PC-9 (cell line): ENCODE measurements around the gene RNF8. TPM values are rescaled to one million over a fixed set of nuclear protein-coding genes. Genes with fewer than 3 reads are reported as not detected.
A peak's percentile ranks its signal among the peaks of the same experiment; 100 is the strongest.

ENCODE experiments used
- BruUV-seq: library from RNA; stranded (reverse); fragments of 400-500 nt; replicated peaks from 2 replicates; lab custom pipeline; 2021; lab: Mats Ljungman, UMichigan
- CTCF ChIA-PET: fragments of 300-600 bp; sonication (Branson Sonifier 250); formaldehyde crosslinking; loops from one replicate; lab custom pipeline; 2022; ENCODE audit warnings: antibody characterized with exemption; lab: Charles Lee
- POLR2A ChIA-PET: fragments of 300-600 bp; sonication (Branson Sonifier 250); formaldehyde crosslinking; loops from one replicate; lab custom pipeline; 2022; ENCODE audit warnings: antibody characterized with exemption; ENCODE audit not compliant: unreplicated experiment; lab: Charles Lee
- DNase-seq, 2 experiments: peaks; one replicate each; pipeline versions ENCODE4 v3.0.0 to v3.0.0-alpha.2; 2015 to 2022; ENCODE audit warnings: mixed read lengths in 1 of 2
- H2AFZ ChIP-seq: fragments of 200-600 bp; sonication (generic); 2 replicates; pipeline ENCODE4 v1.8.1; 2017; ENCODE audit warnings: antibody characterized with exemption
- H3F3A ChIP-seq: fragments of 200-600 bp; sonication (generic); 2 replicates; pipeline ENCODE4 v1.8.1; 2017; ENCODE audit warnings: antibody characterized with exemption, mild to moderate bottlenecking, low read depth; ENCODE audit not compliant: insufficient read depth
- H3K27ac ChIP-seq: fragments of 200-600 bp; sonication (generic); 2 replicates; pipeline ENCODE4 v1.6.1; 2016; ENCODE audit warnings: mixed run types
- H3K27me3 ChIP-seq: fragments of 200-600 bp; sonication (generic); 2 replicates; pipeline ENCODE4 v1.6.1; 2016; ENCODE audit warnings: low read depth, mixed run types; ENCODE audit not compliant: insufficient read depth
- H3K36me3 ChIP-seq: fragments of 200-600 bp; sonication (generic); 2 replicates; pipeline ENCODE4 v1.6.1; 2016; ENCODE audit warnings: low read depth, mixed run types
- H3K4me1 ChIP-seq: fragments of 200-600 bp; sonication (generic); replicated peaks from 2 replicates; pipeline ENCODE4 v1.6.1; 2016; ENCODE audit warnings: mixed run types; ENCODE audit not compliant: insufficient read depth
- H3K4me2 ChIP-seq: fragments of 200-600 bp; sonication (generic); 2 replicates; pipeline ENCODE4 v1.6.1; 2017; ENCODE audit warnings: mixed run types
- H3K4me3 ChIP-seq: fragments of 200-600 bp; sonication (generic); 2 replicates; pipeline ENCODE4 v1.6.1; 2016; ENCODE audit warnings: mixed run types
- H3K79me2 ChIP-seq: fragments of 200-600 bp; sonication (generic); 2 replicates; pipeline ENCODE4 v1.6.1; 2017; ENCODE audit warnings: low read depth, mixed run types
- H3K9me2 ChIP-seq: fragments of 200-600 bp; sonication (generic); 2 replicates; pipeline ENCODE4 v1.8.1; 2017; ENCODE audit warnings: mild to moderate bottlenecking; ENCODE audit not compliant: insufficient read depth
- H3K9me3 ChIP-seq: fragments of 200-600 bp; sonication (generic); 2 replicates; pipeline ENCODE4 v1.8.1; 2016; ENCODE audit warnings: low read depth; ENCODE audit not compliant: insufficient read depth
- H4K20me1 ChIP-seq: fragments of 200-600 bp; sonication (generic); 2 replicates; pipeline ENCODE4 v1.8.1; 2017; ENCODE audit not compliant: insufficient read depth
- EZH2 ChIP-seq: fragments of 200-600 bp; sonication (generic); IDR thresholded peaks from 2 replicates; pipeline ENCODE4 v1.8.0; 2017; ENCODE audit warnings: antibody characterized with exemption, low read depth
- intact Hi-C: fragments of 100-400 bp; cut with micrococcal nuclease; formaldehyde crosslinking; loops from one replicate; pipeline ENCODE4 v1.10.0; 2022; ENCODE audit not compliant: unreplicated experiment
- total RNA-seq: library from RNA; stranded (reverse); gene quantifications from 2 replicates; pipeline ENCODE4 v1.2.3, GENCODE V29; 2021
- TF ChIP-seq, protein P1 (sequence below): fragments of 200-600 bp; sonication (generic); conservative IDR thresholded peaks from 2 replicates; pipeline ENCODE4 v1.6.1; 2017; ENCODE audit warnings: mixed run types, antibody characterized with exemption, mild to moderate bottlenecking, moderate library complexity

RNF8 gene
- total RNA-seq, 1 experiment from 2014 or later = 17.5 TPM

DNA sequence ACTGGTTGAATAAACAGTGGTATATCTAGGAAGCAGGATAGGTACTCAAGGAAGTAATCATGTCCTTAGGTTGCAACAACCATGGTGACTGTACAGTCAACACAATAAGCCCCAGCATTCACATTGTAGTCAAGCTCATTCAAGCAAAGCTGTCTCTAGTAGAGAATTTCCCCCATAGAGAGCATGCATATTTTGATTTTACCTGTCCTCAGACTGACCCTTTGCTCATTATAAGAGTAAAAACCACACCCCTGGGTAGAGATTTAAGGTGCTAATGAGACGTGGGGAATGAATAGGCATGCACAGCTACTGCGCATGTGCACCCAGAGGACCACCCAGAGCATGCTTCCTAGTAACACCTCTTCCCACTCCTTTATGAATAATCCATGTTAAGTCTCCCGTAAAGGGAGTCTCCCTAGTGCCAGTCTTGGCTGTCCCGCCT is 6.1 kb upstream of the RNF8 start:
- Histone ChIP-seq H3K79me2 (no peaks in the 10 kb centered on the region), H3K9me3 (no peaks in the 10 kb centered on the region), H3K36me3 (no peaks in the 10 kb centered on the region), H4K20me1 (no peaks in the 10 kb centered on the region), H3K4me2 (no peak overlapping the region), H3F3A (no peaks in the 10 kb centered on the region), H3K27me3 (no peaks in the 10 kb centered on the region), H3K27ac (no peak overlapping the region), H3K4me3 (no peak overlapping the region), H3K9me2 (no peaks in the 10 kb centered on the region), H3K4me1 (no peaks in the 10 kb centered on the region), H2AFZ (no peak overlapping the region)
- ChIA-PET CTCF (no interaction called here), POLR2A (interaction anchor here (0.6 kb wide), 1 partner anchor 13 kb away, joined by 4 read pairs; no protein-coding TSS in a partner anchor)
- TF ChIP-seq, protein P1, sequence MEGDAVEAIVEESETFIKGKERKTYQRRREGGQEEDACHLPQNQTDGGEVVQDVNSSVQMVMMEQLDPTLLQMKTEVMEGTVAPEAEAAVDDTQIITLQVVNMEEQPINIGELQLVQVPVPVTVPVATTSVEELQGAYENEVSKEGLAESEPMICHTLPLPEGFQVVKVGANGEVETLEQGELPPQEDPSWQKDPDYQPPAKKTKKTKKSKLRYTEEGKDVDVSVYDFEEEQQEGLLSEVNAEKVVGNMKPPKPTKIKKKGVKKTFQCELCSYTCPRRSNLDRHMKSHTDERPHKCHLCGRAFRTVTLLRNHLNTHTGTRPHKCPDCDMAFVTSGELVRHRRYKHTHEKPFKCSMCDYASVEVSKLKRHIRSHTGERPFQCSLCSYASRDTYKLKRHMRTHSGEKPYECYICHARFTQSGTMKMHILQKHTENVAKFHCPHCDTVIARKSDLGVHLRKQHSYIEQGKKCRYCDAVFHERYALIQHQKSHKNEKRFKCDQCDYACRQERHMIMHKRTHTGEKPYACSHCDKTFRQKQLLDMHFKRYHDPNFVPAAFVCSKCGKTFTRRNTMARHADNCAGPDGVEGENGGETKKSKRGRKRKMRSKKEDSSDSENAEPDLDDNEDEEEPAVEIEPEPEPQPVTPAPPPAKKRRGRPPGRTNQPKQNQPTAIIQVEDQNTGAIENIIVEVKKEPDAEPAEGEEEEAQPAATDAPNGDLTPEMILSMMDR = no peak
- TF ChIP-seq EZH2 = no peak
- no TSS peak for BruUV-seq
- DNase-seq = peak in 1 of 2 experiments; percentile 39
- intact Hi-C loops = no loop called here

DNA sequence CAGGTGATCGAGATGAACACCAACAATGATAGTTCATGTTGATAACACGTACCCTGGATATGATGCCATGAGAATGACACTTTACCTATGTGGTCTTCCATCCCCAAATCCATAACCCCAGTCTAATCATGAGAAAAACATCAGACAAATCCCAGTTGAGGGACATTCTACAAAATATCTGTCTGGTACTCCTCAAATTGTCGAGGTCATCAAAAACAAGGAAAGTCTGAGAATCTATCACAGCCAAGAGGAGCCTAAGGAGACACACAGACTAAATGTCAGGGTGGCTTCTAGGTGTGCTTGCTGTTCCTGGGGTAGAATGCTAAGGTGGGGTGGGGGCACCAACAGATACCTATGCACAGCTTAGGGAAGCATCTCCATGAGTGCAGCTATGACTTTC is 2.8 kb upstream of the RNF8 start:
- intact Hi-C loops = no loop called here
- POLR2A ChIA-PET = no interaction called here
- no TSS peak for BruUV-seq

DNA sequence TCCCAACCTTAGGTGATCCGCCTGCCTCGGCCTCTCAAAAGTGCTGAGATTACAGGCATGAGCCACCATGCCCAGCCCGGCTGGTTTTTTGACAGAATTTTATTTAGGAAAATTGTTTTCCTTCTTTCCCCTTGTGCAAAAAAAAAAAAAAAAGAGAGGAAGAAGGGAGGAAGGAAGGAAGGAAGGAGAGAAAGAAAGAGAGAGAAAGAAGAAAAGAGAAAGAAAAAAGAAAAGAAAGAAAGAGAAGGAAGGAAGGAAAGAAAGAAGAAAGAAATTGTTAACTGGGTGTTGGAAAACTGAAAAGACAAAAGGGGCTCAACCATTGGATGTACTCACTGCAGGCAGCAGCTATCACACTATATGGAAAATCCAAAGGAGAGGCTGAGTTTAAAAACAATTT is 1.4 kb upstream of the RNF8 start:
- Histone ChIP-seq H3K9me3 (no peaks in the 10 kb centered on the region), H4K20me1 (no peaks in the 10 kb centered on the region), H3K27ac (no peak overlapping the region), H3K27me3 (no peaks in the 10 kb centered on the region), H3K9me2 (no peaks in the 10 kb centered on the region), H3F3A (no peaks in the 10 kb centered on the region), H3K4me2 (no peak overlapping the region), H3K4me3 (no peak overlapping the region), H3K4me1 (peaks cover 9% of the 10 kb centered on the region), H3K36me3 (no peaks in the 10 kb centered on the region), H2AFZ (no peak overlapping the region), H3K79me2 (peaks cover 31% of the 10 kb centered on the region)
- ChIA-PET POLR2A (no interaction called here), CTCF (no interaction called here)
- TF ChIP-seq EZH2 = no peak
- TF ChIP-seq, protein P1 = no peak
- no peak for DNase-seq
- intact Hi-C loops = no loop called here
- no TSS peak for BruUV-seq

More for the DNA sequence above, 2.8 kb upstream of the RNF8 start:
- Histone ChIP-seq H3K4me2 (no peak overlapping the region), H3K79me2 (peaks cover 20% of the 10 kb centered on the region), H2AFZ (no peak overlapping the region), H3F3A (no peaks in the 10 kb centered on the region), H3K4me3 (no peak overlapping the region), H3K9me3 (no peaks in the 10 kb centered on the region), H3K36me3 (no peaks in the 10 kb centered on the region), H3K9me2 (no peaks in the 10 kb centered on the region), H3K4me1 (peaks cover 9% of the 10 kb centered on the region), H4K20me1 (no peaks in the 10 kb centered on the region), H3K27me3 (no peaks in the 10 kb centered on the region), H3K27ac (no peak overlapping the region)
- DNase-seq = no peak
- TF ChIP-seq, protein P1 = no peak
- no peak for TF ChIP-seq EZH2
- CTCF ChIA-PET = no interaction called here
